Ovary (tissue), 3 donors: ENCODE results near the gene INPP5A.

Experiments
- POLR2A ChIP-seq: fragments of 450-650 bp; IDR thresholded peaks from one replicate; pipeline ENCODE4 v1.6.1; 2017; ENCODE audit warnings: antibody characterized with exemption, mild to moderate bottlenecking, moderate library complexity
- TF ChIP-seq, protein P1 (sequence below), 3 donors: fragments of 450-650 bp in 2 of 3; fragments of 200-600 bp in 1 of 3; IDR thresholded peaks; one replicate each; pipeline versions ENCODE4 v1.5.1 to v1.8.0; 2016 to 2022; ENCODE audit warnings: antibody characterized with exemption in 3 of 3, mild to moderate bottlenecking in 1 of 3
- donor health status: DM: no; HTN: no; CAD: no.

DNA sequence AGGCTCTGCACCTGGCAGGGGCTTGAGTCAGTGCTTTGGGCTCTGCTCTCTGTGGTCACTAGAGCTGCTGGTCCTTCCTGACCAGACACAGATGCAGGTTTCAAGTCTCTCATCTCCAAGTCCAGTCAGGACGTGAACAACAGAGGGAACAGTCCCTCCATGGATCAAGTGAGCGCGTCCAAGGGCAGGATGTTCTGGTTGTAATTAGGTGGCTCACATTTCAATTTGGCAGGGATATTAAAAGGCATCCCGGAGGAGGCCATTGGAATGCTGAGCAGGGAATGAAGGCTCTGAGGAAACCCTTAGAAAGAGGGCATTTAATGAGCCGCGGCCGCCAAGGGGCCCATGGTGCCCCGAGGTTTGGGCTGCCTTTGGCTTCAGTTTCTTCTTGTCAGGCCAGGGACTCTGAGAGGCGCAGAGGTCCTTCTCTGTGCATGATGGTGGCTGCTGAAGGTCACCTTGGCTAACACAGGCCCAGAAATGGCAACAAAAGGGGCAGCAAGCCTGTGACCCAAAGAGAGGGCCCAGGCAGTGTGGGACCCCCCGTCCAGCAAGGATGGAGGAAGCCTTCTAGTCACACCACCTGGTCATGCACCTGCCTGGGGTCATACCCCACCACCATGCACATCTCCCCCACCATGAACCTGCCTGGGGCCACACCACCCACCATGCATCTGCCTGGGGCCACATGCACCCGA, 30.7 kb upstream of the INPP5A start:
- no peak for TF ChIP-seq POLR2A
- TF ChIP-seq, protein P1, sequence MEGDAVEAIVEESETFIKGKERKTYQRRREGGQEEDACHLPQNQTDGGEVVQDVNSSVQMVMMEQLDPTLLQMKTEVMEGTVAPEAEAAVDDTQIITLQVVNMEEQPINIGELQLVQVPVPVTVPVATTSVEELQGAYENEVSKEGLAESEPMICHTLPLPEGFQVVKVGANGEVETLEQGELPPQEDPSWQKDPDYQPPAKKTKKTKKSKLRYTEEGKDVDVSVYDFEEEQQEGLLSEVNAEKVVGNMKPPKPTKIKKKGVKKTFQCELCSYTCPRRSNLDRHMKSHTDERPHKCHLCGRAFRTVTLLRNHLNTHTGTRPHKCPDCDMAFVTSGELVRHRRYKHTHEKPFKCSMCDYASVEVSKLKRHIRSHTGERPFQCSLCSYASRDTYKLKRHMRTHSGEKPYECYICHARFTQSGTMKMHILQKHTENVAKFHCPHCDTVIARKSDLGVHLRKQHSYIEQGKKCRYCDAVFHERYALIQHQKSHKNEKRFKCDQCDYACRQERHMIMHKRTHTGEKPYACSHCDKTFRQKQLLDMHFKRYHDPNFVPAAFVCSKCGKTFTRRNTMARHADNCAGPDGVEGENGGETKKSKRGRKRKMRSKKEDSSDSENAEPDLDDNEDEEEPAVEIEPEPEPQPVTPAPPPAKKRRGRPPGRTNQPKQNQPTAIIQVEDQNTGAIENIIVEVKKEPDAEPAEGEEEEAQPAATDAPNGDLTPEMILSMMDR (IDR thresholded peaks at IDR 0.05), result no peak
